ENCODE measurements around the gene UBE2Q2.
"Not testable (repeated sequence)": the region's sequence is repeated elsewhere in the genome, so short reads cannot be mapped to it uniquely, and the experiment has no call there.

The UBE2Q2 gene

DNA sequence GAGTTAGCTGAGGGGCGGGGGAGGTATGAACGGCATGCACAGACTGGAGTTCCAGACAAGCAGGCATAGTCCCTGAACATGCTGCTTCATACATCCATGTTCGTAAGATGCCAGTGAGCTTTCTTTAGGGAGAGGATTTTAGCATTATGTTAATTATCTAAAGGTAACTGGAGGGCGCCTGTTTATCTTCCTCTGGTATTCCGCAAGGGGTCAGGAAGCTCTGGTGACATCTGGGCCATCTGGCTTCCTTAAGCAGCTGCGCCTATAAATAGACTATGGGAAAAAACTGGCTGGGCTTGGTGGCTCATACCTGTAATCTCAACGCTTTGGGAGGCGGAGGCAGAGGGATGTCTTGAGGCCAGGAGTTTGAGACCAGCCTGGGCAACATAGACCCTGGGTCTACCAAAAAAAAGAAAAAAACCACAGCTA lies 58.9 kb downstream of the UBE2Q2 start:
- 53 to 59% methylated on average over 5 to 7 of the region's 8 CpGs for WGBS, 2 experiments (ENCODE audit: insufficient coverage in 2 of 2)
- H3K27ac ChIP-seq (ENCODE audit: low read depth, low read length, severe bottlenecking), result peak overlapping the region; percentile 77
- H3K9me3 ChIP-seq (ENCODE audit: control insufficient read depth, low read length), result no peaks in the 10 kb centered on the region
- peaks cover 27% of the 10 kb centered on the region for H3K4me1 ChIP-seq (ENCODE audit: control insufficient read depth, insufficient read depth, low read length, poor library complexity, severe bottlenecking)
- no peak overlapping the region for H3K4me3 ChIP-seq (ENCODE audit: extremely low read depth, insufficient read depth, low read length, poor library complexity, severe bottlenecking)
- peaks cover 37% of the 10 kb centered on the region for H3K36me3 ChIP-seq (ENCODE audit: control insufficient read depth, insufficient read depth, low read length)

DNA sequence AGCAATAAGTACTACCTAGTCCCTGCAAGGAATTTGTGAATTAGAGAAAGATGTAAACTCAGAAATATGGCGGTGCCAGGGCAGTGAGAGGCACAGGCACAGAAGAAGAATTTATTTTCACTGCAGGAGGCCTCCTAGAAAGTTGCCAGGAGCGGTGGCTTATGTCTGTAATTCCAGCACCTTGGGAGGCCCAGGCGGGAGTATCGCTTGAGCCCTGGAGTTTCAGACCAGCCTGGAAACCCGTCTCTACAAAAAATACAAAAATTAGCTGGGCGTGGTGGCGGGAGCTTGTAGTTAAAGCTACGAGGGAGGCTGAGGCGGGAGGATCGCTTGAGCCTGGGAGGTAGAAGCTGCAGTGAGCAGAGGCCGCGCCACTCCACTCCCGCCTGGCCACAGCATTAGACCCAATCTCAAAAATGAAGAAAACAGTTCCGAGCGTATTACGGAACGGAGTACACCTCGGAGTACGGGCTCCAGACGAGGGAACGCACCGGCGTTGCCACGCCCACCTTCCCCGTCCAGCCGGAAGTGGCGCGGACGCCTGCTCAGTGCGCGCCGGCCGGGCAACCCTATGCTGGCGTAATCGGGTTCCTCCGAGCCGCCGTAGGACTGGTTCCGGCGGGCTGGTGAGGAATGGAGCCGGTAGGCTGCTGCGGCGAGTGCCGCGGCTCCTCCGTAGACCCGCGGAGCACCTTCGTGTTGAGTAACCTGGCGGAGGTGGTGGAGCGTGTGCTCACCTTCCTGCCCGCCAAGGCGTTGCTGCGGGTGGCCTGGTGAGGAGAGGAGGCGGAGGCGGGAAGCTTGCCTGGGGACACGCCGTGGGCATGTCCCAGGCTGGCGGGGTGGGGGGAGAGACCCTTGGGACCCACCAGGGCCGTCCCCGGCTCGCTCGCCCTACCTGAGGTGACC lies 60.3 kb downstream of the UBE2Q2 start, which contains the start of gene FBXO22:
Gene FBXO22, plus strand, starts transcription at position 548 of the 909 bp plus-strand sequence. Its CDS starts 86 bp downstream, at position 634.
- peak within 1 kb of the TSS; percentile 77 for H3K27ac ChIP-seq (ENCODE audit: low read depth, low read length, severe bottlenecking)
- peaks cover 51% of the 10 kb centered on the region for H3K36me3 ChIP-seq (ENCODE audit: control insufficient read depth, insufficient read depth, low read length)
- peak within 1 kb of the TSS; percentile 89 for H3K4me3 ChIP-seq (ENCODE audit: extremely low read depth, insufficient read depth, low read length, poor library complexity, severe bottlenecking)
- 5 to 6% methylated on average over 50 to 54 of the region's 63 CpGs for WGBS, 2 experiments (ENCODE audit: insufficient coverage in 2 of 2)
- H3K9me3 ChIP-seq (ENCODE audit: control insufficient read depth, low read length), result no peaks in the 10 kb centered on the region
- peaks cover 30% of the 10 kb centered on the region for H3K4me1 ChIP-seq (ENCODE audit: control insufficient read depth, insufficient read depth, low read length, poor library complexity, severe bottlenecking)

GRCh38 chr15:75905231-75905630 lies 62.0 kb downstream of the UBE2Q2 start:
- Histone ChIP-seq H3K4me1 (ENCODE audit: control insufficient read depth, insufficient read depth, low read length, poor library complexity, severe bottlenecking) (peaks cover 30% of the 10 kb centered on the region), H3K9me3 (ENCODE audit: control insufficient read depth, low read length) (no peaks in the 10 kb centered on the region), H3K27ac (ENCODE audit: low read depth, low read length, severe bottlenecking) (no peak overlapping the region), H3K4me3 (ENCODE audit: extremely low read depth, insufficient read depth, low read length, poor library complexity, severe bottlenecking) (peak overlapping the region; percentile 89), H3K36me3 (ENCODE audit: control insufficient read depth, insufficient read depth, low read length) (peaks cover 62% of the 10 kb centered on the region)
- 91 to 95% methylated on average over 5 of the region's 5 CpGs for WGBS, 2 experiments (ENCODE audit: insufficient coverage in 2 of 2)

- not testable (repeated sequence) for H3K4me3 ChIP-seq (ENCODE audit: extremely low read depth, insufficient read depth, low read length, poor library complexity, severe bottlenecking); H3K27ac ChIP-seq (ENCODE audit: low read depth, low read length, severe bottlenecking); H3K9me3 ChIP-seq (ENCODE audit: control insufficient read depth, low read length); H3K4me1 ChIP-seq (ENCODE audit: control insufficient read depth, insufficient read depth, low read length, poor library complexity, severe bottlenecking)
- peaks cover 83% of the 10 kb centered on the region for H3K36me3 ChIP-seq (ENCODE audit: control insufficient read depth, insufficient read depth, low read length)
- 83% methylated on average over 1 of the region's 3 CpGs; no CpG with 5 or more reads in 1 of the 2 experiments for WGBS, 2 experiments (ENCODE audit: insufficient coverage in 2 of 2)
Measured at GRCh38 chr15:75910355-75910754, 67.1 kb downstream of the UBE2Q2 start.

- no peaks in the 10 kb centered on the region for H3K9me3 ChIP-seq (ENCODE audit: control insufficient read depth, low read length)
- no peak overlapping the region for H3K4me3 ChIP-seq (ENCODE audit: extremely low read depth, insufficient read depth, low read length, poor library complexity, severe bottlenecking)
- no peaks in the 10 kb centered on the region for H3K4me1 ChIP-seq (ENCODE audit: control insufficient read depth, insufficient read depth, low read length, poor library complexity, severe bottlenecking)
- H3K27ac ChIP-seq (ENCODE audit: low read depth, low read length, severe bottlenecking), result no peak overlapping the region
- peaks cover 80% of the 10 kb centered on the region for H3K36me3 ChIP-seq (ENCODE audit: control insufficient read depth, insufficient read depth, low read length)
- WGBS, 2 experiments (ENCODE audit: insufficient coverage in 2 of 2), result no CpG with 5 or more reads among the region's 1 CpG
Measured at GRCh38 chr15:75916978-75917377, 73.7 kb downstream of the UBE2Q2 start.

DNA sequence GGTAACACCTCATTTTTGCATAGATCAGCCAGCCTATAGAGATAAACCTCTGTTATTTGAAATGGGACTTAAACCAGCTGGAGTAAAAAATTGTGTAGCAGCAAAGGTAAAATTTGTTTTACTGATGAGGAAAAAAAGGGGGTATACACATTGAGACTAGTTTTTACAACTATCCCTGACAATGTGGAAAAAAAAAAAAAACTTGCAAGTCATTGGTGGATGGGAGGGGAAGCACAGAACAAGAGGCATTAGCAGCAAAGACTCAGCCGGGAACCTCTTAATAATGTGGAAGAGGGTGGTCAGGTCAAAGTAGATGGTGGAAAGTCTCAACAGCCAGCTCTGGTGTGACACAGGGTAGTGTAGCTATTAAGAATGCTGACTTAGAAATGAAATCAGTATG lies 74.9 kb downstream of the UBE2Q2 start:
- no peaks in the 10 kb centered on the region for H3K4me1 ChIP-seq (ENCODE audit: control insufficient read depth, insufficient read depth, low read length, poor library complexity, severe bottlenecking)
- no peak overlapping the region for H3K4me3 ChIP-seq (ENCODE audit: extremely low read depth, insufficient read depth, low read length, poor library complexity, severe bottlenecking)
- H3K27ac ChIP-seq (ENCODE audit: low read depth, low read length, severe bottlenecking), result no peak overlapping the region
- WGBS, 2 experiments (ENCODE audit: insufficient coverage in 2 of 2), result 81 to 90% methylated on average over 1 of the region's 1 CpG
- no peaks in the 10 kb centered on the region for H3K9me3 ChIP-seq (ENCODE audit: control insufficient read depth, low read length)
- H3K36me3 ChIP-seq (ENCODE audit: control insufficient read depth, insufficient read depth, low read length), result peaks cover 84% of the 10 kb centered on the region

- H3K4me1 ChIP-seq (ENCODE audit: control insufficient read depth, insufficient read depth, low read length, poor library complexity, severe bottlenecking), result no peaks in the 10 kb centered on the region
- 88 to 100% methylated on average over 1 of the region's 1 CpG for WGBS, 2 experiments (ENCODE audit: insufficient coverage in 2 of 2)
- H3K4me3 ChIP-seq (ENCODE audit: extremely low read depth, insufficient read depth, low read length, poor library complexity, severe bottlenecking), result no peak overlapping the region
- H3K36me3 ChIP-seq (ENCODE audit: control insufficient read depth, insufficient read depth, low read length), result peaks cover 85% of the 10 kb centered on the region
- no peaks in the 10 kb centered on the region for H3K9me3 ChIP-seq (ENCODE audit: control insufficient read depth, low read length)
- no peak overlapping the region for H3K27ac ChIP-seq (ENCODE audit: low read depth, low read length, severe bottlenecking)
Measured at GRCh38 chr15:75920079-75920478, 76.8 kb downstream of the UBE2Q2 start.

DNA sequence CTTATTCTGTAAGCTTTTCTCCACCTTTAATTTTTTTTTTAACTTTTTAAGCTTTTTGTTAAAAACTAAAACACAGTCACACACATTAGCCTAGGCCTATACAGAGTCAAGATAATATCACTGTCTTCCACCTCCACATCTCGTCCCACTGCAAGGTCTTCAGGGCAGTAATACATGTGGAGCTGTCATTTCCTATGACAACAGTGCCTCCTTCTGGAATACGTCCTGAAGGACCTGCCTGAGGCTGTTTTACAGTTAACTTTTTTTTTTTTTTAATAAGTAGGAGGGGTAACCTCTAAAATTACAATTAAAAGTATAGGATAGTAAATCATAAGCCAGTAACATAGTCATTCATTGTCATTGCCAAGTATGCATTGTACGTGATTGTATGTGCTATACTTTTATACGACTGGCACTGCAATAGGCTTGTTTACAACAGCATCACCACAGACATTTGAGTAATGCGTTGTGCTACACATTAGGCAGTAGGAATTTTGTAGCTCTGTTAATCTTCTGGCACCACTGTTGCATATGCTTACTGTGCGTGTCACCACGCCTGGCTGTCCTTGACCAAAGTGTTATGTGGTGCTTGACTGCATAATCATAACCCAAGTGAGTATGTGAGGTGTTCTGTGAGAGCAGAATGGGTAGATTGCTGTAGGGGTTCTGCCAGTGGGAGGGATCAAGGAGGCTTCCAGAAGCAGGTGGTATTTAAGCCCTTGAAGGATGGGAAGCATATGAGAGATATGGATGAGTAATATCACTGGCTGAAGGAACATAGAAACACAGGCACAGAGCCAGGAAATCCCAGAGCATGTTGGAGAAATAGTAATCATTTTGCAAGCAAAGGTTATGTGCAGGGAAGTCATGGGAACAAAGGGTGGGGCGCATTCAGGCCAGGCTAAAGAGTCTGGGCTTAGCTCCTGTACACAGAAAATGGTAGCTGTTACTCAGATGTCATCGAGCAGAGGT lies 78.8 kb downstream of the UBE2Q2 start:
- no peak overlapping the region for H3K27ac ChIP-seq (ENCODE audit: low read depth, low read length, severe bottlenecking)
- no peaks in the 10 kb centered on the region for H3K9me3 ChIP-seq (ENCODE audit: control insufficient read depth, low read length)
- peaks cover 86% of the 10 kb centered on the region for H3K36me3 ChIP-seq (ENCODE audit: control insufficient read depth, insufficient read depth, low read length)
- no peak overlapping the region for H3K4me3 ChIP-seq (ENCODE audit: extremely low read depth, insufficient read depth, low read length, poor library complexity, severe bottlenecking)
- peaks cover 5% of the 10 kb centered on the region for H3K4me1 ChIP-seq (ENCODE audit: control insufficient read depth, insufficient read depth, low read length, poor library complexity, severe bottlenecking)
- WGBS, 2 experiments (ENCODE audit: insufficient coverage in 2 of 2), result 91 to 95% methylated on average over 4 to 7 of the region's 9 CpGs

DNA sequence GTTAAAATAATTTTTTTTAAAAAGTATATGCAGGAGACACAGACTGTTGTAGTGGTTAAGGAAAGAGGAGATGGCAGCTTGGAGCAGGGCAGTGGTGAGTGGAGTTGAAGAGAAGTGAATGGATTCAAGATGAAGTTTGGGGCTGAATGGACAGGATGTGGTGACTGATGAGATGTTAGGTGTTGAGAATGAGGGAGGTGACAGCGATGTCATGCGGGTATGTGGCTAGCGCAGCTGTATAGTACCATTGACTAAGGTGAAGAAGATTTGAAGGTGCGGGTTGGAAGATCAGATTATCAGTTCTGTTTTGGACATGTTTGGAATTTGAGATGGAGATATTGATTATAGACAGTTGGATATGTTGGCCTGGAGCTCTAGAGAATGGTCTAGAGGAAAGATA lies 80.5 kb downstream of the UBE2Q2 start:
- Histone ChIP-seq H3K4me1 (ENCODE audit: control insufficient read depth, insufficient read depth, low read length, poor library complexity, severe bottlenecking) (peaks cover 5% of the 10 kb centered on the region), H3K4me3 (ENCODE audit: extremely low read depth, insufficient read depth, low read length, poor library complexity, severe bottlenecking) (no peak overlapping the region), H3K36me3 (ENCODE audit: control insufficient read depth, insufficient read depth, low read length) (peaks cover 73% of the 10 kb centered on the region), H3K9me3 (ENCODE audit: control insufficient read depth, low read length) (no peaks in the 10 kb centered on the region), H3K27ac (ENCODE audit: low read depth, low read length, severe bottlenecking) (no peak overlapping the region)
- WGBS, 2 experiments (ENCODE audit: insufficient coverage in 2 of 2), result 95 to 97% methylated on average over 4 of the region's 4 CpGs

GRCh38 chr15:75924576-75924975 lies 81.3 kb downstream of the UBE2Q2 start:
- no peak overlapping the region for H3K4me3 ChIP-seq (ENCODE audit: extremely low read depth, insufficient read depth, low read length, poor library complexity, severe bottlenecking)
- WGBS, 2 experiments (ENCODE audit: insufficient coverage in 2 of 2), result 86% methylated on average over 1 of the region's 1 CpG; no CpG with 5 or more reads in 1 of the 2 experiments
- H3K4me1 ChIP-seq (ENCODE audit: control insufficient read depth, insufficient read depth, low read length, poor library complexity, severe bottlenecking), result peaks cover 5% of the 10 kb centered on the region
- H3K27ac ChIP-seq (ENCODE audit: low read depth, low read length, severe bottlenecking), result no peak overlapping the region
- peaks cover 72% of the 10 kb centered on the region for H3K36me3 ChIP-seq (ENCODE audit: control insufficient read depth, insufficient read depth, low read length)
- no peaks in the 10 kb centered on the region for H3K9me3 ChIP-seq (ENCODE audit: control insufficient read depth, low read length)
